Rectal smooth muscle tissue (tissue), 1 donor: ENCODE measurements around the gene FNDC3B.

ENCODE experiments used
- H3K27ac ChIP-seq: one replicate; pipeline ENCODE4 v1.7.0; 2013; ENCODE audit warnings: low read depth, low read length, inconsistent platforms
- H3K27me3 ChIP-seq: one replicate; pipeline ENCODE4 v1.7.0; 2013; ENCODE audit warnings: low read length; ENCODE audit not compliant: control insufficient read depth, insufficient read depth
- H3K36me3 ChIP-seq: one replicate; pipeline ENCODE4 v1.7.0; 2013; ENCODE audit warnings: low read length; ENCODE audit not compliant: control insufficient read depth, insufficient read depth
- H3K4me1 ChIP-seq: one replicate; pipeline ENCODE4 v1.7.0; 2013; ENCODE audit warnings: low read length; ENCODE audit not compliant: control insufficient read depth, insufficient read depth
- H3K4me3 ChIP-seq: one replicate; pipeline ENCODE4 v1.7.0; 2013; ENCODE audit warnings: low read length
- H3K9ac ChIP-seq: one replicate; pipeline ENCODE4 v1.7.0; 2013; ENCODE audit warnings: low read length

The FNDC3B gene

GRCh38 chr3:172226831-172227230 is 187.5 kb downstream of the FNDC3B start:
- no peaks in the 10 kb centered on the region for H3K27me3 ChIP-seq
- H3K36me3 ChIP-seq, result no peaks in the 10 kb centered on the region
- H3K27ac ChIP-seq, result no peak overlapping the region
- H3K4me1 ChIP-seq, result peaks cover 4% of the 10 kb centered on the region
- no peak overlapping the region for H3K4me3 ChIP-seq
- H3K9ac ChIP-seq, result no peak overlapping the region

GRCh38 chr3:172227340-172228035 is 188.1 kb downstream of the FNDC3B start:
- H3K27me3 ChIP-seq, result no peaks in the 10 kb centered on the region
- no peaks in the 10 kb centered on the region for H3K36me3 ChIP-seq
- no peak overlapping the region for H3K4me3 ChIP-seq
- peaks cover 4% of the 10 kb centered on the region for H3K4me1 ChIP-seq
- no peak overlapping the region for H3K27ac ChIP-seq
- H3K9ac ChIP-seq, result no peak overlapping the region

DNA sequence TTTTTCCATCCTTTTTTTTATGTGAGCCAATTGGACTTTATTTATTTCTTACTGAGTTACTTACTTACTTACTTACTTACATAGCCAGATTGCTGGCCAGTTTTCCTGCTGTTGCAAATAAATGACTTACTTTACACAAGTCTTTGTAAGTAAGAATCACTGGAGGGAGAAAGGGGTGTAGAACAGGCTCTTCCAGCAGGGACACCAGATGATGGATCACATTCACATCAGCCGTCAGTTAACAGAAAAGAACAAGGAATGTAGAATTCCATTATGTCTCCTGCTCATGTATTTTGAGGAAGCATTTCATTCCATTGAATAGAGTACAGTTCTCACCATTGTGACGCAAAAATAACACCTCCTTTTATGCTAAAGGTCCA is 188.6 kb downstream of the FNDC3B start:
- Histone ChIP-seq H3K4me1 (peaks cover 4% of the 10 kb centered on the region), H3K27me3 (no peaks in the 10 kb centered on the region), H3K27ac (no peak overlapping the region), H3K4me3 (no peak overlapping the region), H3K36me3 (no peaks in the 10 kb centered on the region), H3K9ac (no peak overlapping the region)

- H3K9ac ChIP-seq, result no peak overlapping the region
- H3K36me3 ChIP-seq, result no peaks in the 10 kb centered on the region
- H3K4me1 ChIP-seq, result peaks cover 4% of the 10 kb centered on the region
- no peak overlapping the region for H3K4me3 ChIP-seq
- no peak overlapping the region for H3K27ac ChIP-seq
- no peaks in the 10 kb centered on the region for H3K27me3 ChIP-seq
Measured at GRCh38 chr3:172229462-172229861, 190.1 kb downstream of the FNDC3B start.

GRCh38 chr3:172231318-172231901 is 192.0 kb downstream of the FNDC3B start:
- H3K9ac ChIP-seq, result no peak overlapping the region
- H3K27ac ChIP-seq, result no peak overlapping the region
- no peak overlapping the region for H3K4me3 ChIP-seq

DNA sequence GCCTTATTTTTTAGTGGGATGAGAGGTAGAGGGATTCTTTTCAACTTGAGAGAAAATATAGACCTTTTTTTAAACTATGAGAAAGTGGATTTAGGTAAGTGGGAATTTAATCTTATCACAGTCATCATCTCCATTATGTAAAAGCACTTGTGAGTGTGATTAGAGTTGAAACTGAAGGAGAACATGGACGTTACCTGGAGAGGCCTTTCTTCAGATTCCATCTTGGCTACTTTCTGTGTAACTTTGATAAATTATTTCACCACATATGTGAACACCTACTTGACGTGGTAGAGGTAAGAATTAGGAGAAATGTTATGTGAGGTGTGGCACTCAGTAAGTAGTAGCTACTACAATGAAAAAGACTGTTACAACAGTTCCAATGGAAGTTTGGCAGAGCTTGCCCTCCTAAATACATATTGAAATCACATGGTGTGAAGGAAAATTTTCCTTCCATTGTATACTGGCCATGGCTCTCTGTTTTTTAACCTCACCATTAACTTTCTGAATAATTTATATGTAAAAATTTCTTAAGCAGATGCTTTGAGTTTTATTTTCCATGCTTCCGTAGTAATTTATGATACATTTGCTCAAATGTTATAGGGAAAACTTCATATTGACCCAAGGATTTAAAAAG is 193.3 kb downstream of the FNDC3B start:
- H3K27me3 ChIP-seq, result no peaks in the 10 kb centered on the region
- no peaks in the 10 kb centered on the region for H3K36me3 ChIP-seq
- no peak overlapping the region for H3K4me3 ChIP-seq
- peaks cover 4% of the 10 kb centered on the region for H3K4me1 ChIP-seq
- H3K27ac ChIP-seq, result no peak overlapping the region
- H3K9ac ChIP-seq, result no peak overlapping the region

More at GRCh38 chr3:172231318-172231901, 192.0 kb downstream of the FNDC3B start:
- H3K4me1 ChIP-seq, result peaks cover 4% of the 10 kb centered on the region
- no peaks in the 10 kb centered on the region for H3K27me3 ChIP-seq
- no peaks in the 10 kb centered on the region for H3K36me3 ChIP-seq

- Histone ChIP-seq H3K4me1 (no peaks in the 10 kb centered on the region), H3K36me3 (no peaks in the 10 kb centered on the region), H3K9ac (no peak overlapping the region), H3K27me3 (no peaks in the 10 kb centered on the region), H3K4me3 (no peak overlapping the region), H3K27ac (no peak overlapping the region)
Measured at GRCh38 chr3:172233474-172234277, 194.3 kb downstream of the FNDC3B start.

DNA sequence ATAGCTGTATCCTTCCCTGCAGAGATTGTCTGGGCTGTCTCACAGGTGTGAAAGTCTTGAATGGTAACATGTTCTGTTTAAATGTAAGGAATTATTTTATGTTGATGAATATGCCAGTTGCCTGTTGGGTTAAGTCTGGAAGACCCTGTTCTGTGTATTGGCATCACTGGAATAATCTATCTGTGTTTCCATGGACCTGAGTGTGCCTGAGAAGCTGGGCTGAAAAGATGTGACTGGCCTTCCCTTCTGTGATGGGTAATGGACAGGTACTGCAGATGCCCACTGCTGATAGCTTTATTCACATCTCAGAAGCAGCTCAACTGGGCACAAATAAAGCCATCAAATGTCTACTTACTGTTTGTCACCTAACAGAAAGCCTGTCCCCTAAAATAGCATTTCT is 196.3 kb downstream of the FNDC3B start:
- H3K4me3 ChIP-seq, result no peak overlapping the region
- H3K9ac ChIP-seq, result no peak overlapping the region
- H3K27ac ChIP-seq, result no peak overlapping the region
- H3K36me3 ChIP-seq, result no peaks in the 10 kb centered on the region
- no peaks in the 10 kb centered on the region for H3K4me1 ChIP-seq
- H3K27me3 ChIP-seq, result no peaks in the 10 kb centered on the region

DNA sequence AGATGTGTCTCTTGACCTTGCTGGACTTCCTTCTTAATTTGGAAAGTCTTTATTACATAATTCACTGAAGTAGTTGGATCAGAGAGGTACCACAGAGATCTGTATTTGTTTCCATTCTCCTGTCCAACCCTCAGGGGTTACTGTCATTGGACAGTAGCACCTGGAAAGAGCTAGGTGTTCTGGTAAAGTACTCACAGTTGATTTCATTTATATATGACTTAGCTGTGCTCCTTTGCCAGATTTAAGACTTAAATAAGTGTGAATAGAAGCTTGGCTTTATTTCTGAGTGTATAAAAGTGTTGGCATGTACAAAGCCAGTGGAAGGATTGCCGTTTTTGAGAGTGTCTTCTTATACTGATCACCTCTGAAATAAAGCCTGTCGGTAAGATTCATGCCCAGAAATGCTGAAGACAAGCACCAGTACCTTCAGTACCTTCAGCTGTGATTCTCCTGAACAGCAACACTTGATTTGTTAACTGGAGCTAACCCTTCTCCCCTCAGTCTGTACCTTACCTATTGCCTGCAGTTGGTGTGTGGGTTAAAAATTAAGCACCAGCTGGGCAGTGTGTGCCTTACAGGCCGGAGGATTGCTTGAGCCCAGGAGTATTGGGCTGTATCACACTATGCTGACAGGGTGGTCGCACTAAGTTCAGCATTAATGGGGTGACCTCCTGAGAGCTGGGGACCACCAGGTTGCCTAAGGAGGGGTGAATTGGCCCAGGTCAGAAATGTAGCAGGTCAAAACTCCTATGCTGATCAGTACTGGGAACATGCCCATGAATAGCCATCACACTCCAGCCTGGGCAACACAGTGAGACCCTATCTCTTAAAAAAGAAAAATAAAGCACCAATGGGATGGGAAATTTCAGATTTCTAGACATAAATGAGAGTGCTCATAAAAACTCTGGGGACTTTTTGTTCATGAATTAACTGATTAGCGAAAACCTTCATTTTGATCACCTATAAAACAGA is 197.7 kb downstream of the FNDC3B start:
- no peaks in the 10 kb centered on the region for H3K4me1 ChIP-seq
- no peak overlapping the region for H3K4me3 ChIP-seq
- H3K27ac ChIP-seq, result no peak overlapping the region
- peaks cover 2% of the 10 kb centered on the region for H3K36me3 ChIP-seq
- H3K27me3 ChIP-seq, result no peaks in the 10 kb centered on the region
- H3K9ac ChIP-seq, result no peak overlapping the region

- peaks cover 5% of the 10 kb centered on the region for H3K36me3 ChIP-seq
- no peaks in the 10 kb centered on the region for H3K27me3 ChIP-seq
- H3K4me3 ChIP-seq, result no peak overlapping the region
- no peak overlapping the region for H3K9ac ChIP-seq
- no peaks in the 10 kb centered on the region for H3K4me1 ChIP-seq
- H3K27ac ChIP-seq, result no peak overlapping the region
Measured at GRCh38 chr3:172238188-172238587, 198.8 kb downstream of the FNDC3B start.

DNA sequence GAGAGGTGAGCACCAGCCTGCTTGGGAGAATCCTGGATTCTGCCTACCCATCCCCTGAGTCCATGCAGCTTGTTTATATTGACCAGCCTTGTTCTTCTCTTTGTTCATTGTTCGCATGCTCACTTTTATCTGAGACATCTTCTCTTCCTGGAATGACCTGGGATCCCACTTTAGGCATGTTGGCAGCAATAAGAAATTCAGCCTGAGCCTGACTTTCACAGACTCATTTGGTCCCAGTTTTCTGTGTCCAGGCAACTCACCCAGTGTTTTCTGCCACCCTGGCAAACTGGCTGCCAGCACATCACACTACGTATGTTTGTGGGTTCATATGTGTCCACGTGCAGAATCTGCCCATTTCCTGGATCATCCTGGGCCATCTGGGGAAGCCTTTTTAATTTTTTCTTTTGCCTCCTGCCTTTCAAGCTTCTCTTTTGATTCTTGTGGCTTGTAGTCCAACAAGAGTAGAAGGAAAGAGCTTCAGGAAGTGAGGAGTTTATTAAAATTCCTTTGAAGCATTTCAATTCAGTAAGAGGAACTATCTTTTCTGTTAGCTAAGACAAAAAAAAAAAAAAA is 199.9 kb downstream of the FNDC3B start:
- no peaks in the 10 kb centered on the region for H3K4me1 ChIP-seq
- H3K4me3 ChIP-seq, result no peak overlapping the region
- no peak overlapping the region for H3K9ac ChIP-seq
- H3K27ac ChIP-seq, result no peak overlapping the region
- H3K27me3 ChIP-seq, result no peaks in the 10 kb centered on the region
- peaks cover 5% of the 10 kb centered on the region for H3K36me3 ChIP-seq
